AG09309 (cell line): ENCODE data around the gene KRT7.

Experiments used
- DNase-seq: peaks from one replicate; pipeline ENCODE4 v3.0.0-alpha.2; 2010; ENCODE audit warnings: low read depth
- H3K4me3 ChIP-seq: 2 replicates; pipeline ENCODE4 v1.5.1; 2011; ENCODE audit warnings: mild to moderate bottlenecking, low read depth, low read length, moderate library complexity; ENCODE audit not compliant: control insufficient read depth
- CTCF ChIP-seq: IDR thresholded peaks from 2 replicates; pipeline ENCODE4 v1.5.1; 2011; ENCODE audit warnings: mild to moderate bottlenecking, low read depth, low read length, inconsistent platforms; ENCODE audit not compliant: insufficient read depth, control insufficient read depth; ENCODE audit errors: missing control alignments

The KRT7 gene

DNA sequence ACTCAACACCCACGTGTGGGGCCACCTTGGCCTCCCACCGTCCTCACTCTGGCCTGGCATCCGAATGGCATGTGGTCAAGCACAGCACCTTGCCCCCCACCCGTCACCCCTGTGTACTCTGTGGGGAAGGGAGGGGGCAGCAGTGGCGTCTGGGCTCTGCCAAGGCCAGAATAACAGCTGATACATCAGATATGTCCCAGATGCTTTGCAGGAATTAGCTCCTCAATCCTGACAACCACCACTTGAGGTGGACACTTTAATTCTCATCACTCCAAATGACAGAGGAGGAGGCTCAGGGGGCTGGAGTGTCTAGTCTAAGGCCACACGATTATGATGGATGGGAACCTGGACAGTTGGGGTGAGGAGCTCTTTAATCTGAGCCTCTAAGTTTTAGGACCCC is 39.5 kb upstream of the KRT7 start:
- no peak for TF ChIP-seq CTCF
- H3K4me3 ChIP-seq = no peak overlapping the region

GRCh38 chr12:52193991-52194390 is 39.1 kb upstream of the KRT7 start:
- no peak for DNase-seq
- no peak for TF ChIP-seq CTCF
- H3K4me3 ChIP-seq = no peak overlapping the region

More for the DNA sequence above, 39.5 kb upstream of the KRT7 start:
- DNase-seq = no peak

DNA sequence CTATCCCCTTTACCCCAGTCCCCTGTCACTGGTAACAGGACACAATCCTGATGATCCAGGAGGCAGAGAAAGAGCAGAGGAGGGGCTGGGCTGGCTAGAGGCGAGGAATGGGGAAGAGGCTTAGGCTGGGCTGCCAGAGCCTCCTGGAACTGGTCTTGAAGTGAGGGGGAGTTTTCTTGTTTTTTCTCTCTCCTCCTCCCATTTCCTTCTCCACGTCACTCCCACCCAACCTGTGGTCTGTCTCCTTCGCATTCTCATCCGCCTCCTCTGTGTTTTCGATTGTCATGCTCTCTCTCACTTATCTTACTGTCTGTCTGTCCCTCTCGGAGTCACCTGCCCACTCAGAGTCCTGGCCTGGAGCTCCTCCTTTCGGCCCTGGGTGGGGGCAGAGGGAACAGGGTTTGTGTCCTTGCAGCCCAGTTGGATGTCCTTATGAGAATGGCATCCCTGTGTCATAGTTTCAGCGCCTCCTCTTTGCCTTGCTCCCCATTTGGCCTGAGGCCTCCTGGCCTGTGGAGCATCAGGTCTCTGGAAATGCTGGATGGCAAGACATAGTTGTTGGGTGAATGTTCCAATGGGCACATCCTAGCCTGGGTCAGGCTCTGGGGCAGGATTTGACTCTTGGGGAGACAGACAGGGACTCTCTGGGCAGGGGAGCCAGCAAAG is 37.8 kb upstream of the KRT7 start:
- TF ChIP-seq CTCF = no peak
- no peak for DNase-seq
- H3K4me3 ChIP-seq = no peak overlapping the region

- no peak for DNase-seq
- no peak for TF ChIP-seq CTCF
- no peak overlapping the region for H3K4me3 ChIP-seq
These were observed 35.4 kb upstream of the KRT7 start for GRCh38 chr12:52197371-52198231.

GRCh38 chr12:52198454-52199215 is 34.4 kb upstream of the KRT7 start:
- H3K4me3 ChIP-seq = no peak overlapping the region
- DNase-seq = no peak
- TF ChIP-seq CTCF = no peak

DNA sequence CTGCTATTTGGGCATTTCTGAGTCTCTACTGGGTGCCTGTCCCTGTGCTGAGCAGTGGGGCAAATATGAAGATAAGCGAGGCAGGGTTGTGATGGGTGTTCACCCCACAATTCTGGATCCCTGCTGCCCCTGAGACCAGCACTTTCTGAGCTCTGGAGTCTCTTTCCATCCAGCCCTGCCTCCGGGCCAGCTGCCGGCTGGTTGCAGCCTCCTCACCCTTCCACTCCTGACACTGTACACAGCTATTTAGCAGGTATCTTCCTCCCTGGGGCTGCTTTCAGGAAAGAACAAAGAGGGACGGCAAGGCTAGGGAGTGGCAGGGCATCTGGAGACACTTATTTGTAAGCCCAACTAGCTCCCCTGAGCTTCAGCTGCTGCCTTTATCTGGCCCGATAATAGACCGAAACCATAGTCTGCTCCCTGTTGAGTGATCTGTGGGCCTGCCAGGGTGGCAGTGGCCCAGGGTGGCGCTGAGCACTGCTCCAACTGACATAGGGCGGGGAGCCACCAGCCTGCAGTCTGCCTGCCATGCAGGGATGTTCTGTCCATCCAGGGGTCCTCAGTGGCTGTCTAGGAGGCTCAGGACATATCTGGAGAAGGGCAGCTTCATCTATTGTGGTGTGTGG is 33.6 kb upstream of the KRT7 start:
- no peak for DNase-seq
- TF ChIP-seq CTCF = no peak
- no peak overlapping the region for H3K4me3 ChIP-seq
